ENCODE results near the gene FOXD1.
A peak's percentile ranks its signal among the peaks of the same experiment; 100 is the strongest.
"Not testable (repeated sequence)": the region's sequence is repeated elsewhere in the genome, so short reads cannot be mapped to it uniquely, and the experiment has no call there.

Gene FOXD1

GRCh38 chr5:73460133-73460532 is 11.6 kb upstream of the FOXD1 start:
- DNase-seq: no peak

- DNase-seq: no peak
Measured at GRCh38 chr5:73459366-73459765, 10.8 kb upstream of the FOXD1 start.

GRCh38 chr5:73456462-73456861 is 7.9 kb upstream of the FOXD1 start:
- not testable (repeated sequence) for DNase-seq

DNA sequence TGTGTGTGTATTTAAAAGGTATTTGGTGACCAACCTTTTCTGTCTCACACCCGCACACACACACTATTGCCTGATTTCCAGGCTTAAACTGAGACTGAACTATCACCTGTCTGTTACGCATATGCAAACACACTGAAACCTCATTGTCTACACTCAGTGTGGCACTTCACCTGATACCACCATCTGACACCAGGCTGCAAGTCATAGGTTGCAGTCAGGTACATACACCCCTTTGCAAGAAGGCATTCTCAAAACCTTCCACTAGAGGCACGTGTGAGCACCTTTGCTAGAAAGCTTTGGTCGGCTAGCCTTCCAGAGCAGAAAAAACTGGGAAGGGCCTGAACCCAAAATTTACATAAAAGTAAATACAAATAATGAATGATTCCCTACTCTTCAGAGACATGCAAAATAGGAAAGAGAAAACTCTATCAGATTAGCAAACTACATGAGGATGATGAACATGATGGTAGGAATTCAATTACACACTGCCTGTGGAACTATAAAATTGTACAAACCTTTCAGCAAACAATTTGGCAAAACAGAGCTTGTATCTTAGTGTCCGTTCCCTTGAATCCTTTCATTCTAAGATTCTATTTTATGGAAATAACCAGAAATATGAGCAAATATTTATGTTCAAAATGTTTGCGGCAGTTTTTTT is 5.9 kb upstream of the FOXD1 start:
- peak in 3 of 6 experiments; percentile 15 to 42 (median 26) for DNase-seq

GRCh38 chr5:73452215-73452614 is 3.6 kb upstream of the FOXD1 start:
- DNase-seq: no peak

- DNase-seq: peak; percentile 36 to 73 (median 48)
Measured at GRCh38 chr5:73451224-73452130, 2.9 kb upstream of the FOXD1 start.

DNA sequence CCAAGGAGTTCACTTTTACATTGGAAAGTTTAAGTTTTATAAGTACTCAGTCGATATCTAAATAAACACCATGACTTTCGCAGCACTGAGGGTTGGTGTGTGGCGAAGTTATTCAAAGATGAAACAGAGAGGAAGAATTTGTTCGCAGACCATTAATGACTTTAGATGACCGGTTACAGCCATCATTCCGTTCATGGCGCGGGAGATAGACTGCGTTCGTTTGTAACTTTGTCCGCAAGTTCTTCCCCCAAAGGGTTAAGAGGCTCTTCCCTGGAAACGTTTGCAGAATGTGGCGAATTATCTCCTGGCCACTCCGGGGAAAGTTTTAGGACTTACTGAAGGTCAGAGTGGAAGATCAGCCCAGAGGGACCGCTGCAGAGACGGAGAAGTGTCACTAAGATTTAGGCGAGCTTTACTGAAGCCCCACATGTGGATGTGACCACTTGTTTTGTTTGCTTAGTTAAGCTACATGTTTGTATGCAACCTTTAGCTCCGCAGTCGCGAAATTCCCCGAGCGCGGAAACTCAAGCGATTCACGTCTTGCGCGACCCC is 2.2 kb upstream of the FOXD1 start:
- peak in 2 of 6 experiments; percentile 41 to 46 for DNase-seq

- DNase-seq: no peak
Measured at GRCh38 chr5:73450137-73450536, 1.6 kb upstream of the FOXD1 start.

- peak; percentile 9 to 79 (median 38) for DNase-seq
Measured at GRCh38 chr5:73447530-73448462, 781 bp downstream of the FOXD1 start.

DNA sequence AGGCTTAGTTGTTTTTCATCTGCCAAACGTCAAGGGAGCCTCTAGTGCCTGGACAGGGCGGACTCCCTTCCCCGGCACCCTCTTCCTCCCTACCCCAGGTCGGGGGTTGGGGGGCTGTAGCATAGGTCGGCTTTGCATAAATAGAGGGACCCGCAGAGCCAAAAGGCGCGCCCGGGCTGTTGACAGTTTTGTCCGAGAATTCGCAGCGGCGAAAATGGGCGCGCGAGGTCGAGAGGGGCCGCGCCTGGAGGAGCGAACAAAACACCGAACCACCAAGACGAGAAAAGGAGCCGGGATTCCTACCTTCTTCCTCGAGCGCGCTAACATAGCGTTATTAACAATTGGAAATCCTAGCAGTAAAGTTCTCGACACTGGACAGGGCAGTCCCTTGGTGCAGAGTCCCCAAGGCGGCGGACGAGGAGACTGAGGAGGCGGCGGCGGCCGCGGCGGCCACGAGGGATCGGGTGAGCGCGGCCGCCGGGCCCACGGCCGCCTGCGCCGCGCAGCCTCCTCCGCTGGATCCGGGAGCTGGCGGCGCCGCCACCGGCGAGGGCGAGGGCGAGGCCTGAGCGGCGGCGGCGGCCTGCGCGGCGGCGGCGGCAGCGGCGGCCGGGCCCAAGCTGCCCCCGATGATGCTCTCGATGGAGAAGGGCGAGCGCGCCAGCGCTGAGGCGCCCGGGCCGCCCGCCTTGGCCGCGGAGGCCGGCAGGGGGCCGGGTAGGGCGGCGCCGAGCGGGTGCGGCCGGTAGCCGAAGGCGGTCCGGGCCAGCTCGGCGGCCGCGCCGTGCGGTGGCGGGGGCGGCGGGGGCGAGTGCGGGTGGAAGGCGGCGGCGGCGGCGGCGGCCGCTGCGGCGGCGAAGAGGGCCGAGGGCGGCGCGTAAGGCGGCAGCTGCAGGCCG is 1.7 kb downstream of the FOXD1 start:
- DNase-seq: peak in 2 of 6 experiments; percentile 5 to 20

GRCh38 chr5:73445665-73446630 is 2.6 kb downstream of the FOXD1 start:
- DNase-seq: no peak

DNA sequence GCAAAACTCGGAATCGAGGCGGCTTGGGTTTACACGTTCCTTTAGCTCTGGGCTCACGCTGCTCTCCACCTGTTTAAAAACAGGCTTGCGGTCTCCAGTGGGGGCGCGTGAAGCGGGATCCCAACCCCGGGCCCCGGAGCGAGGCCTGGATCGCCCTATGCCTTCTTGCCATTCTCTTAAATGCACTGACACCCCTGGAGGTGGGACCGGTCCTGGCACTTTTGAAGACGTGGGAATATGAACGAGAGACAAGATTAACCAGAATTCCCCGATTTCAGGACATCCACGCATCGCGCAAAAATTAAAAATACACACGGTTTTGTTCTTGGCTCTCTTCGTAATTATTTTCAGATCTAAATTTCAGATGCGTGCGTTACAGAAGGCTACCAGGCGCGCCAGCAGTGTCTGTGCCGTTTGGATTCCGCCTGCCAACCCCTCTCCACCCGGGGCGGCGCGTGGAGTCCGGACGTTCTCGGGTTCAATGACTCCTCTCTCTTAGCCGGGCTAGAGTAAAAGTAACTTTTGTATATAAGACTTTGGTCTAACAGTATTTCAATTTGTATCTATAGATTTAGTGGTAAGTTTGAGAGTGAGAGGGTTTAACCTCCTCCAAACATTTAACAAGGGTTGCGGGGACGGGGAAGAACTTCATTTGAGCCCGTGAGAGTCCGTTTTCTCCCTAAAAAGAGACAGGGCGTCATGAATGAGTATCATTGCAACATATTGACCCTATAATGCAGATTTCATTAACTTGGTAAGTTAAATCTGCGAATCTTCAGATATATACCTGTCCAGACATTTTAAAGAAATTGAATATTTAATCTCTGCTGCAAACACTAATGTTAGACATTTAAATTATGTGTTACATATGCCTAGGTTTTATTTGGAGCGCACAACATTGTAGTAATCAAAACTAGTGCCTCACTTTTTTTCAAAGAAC is 3.8 kb downstream of the FOXD1 start:
- DNase-seq: peak in 1 of 6 experiments; percentile 32

- DNase-seq: peak in 1 of 6 experiments; percentile 23
Measured at GRCh38 chr5:73443829-73444498, 4.6 kb downstream of the FOXD1 start.

- no peak for DNase-seq
Measured at GRCh38 chr5:73442996-73443627, 5.5 kb downstream of the FOXD1 start.

DNA sequence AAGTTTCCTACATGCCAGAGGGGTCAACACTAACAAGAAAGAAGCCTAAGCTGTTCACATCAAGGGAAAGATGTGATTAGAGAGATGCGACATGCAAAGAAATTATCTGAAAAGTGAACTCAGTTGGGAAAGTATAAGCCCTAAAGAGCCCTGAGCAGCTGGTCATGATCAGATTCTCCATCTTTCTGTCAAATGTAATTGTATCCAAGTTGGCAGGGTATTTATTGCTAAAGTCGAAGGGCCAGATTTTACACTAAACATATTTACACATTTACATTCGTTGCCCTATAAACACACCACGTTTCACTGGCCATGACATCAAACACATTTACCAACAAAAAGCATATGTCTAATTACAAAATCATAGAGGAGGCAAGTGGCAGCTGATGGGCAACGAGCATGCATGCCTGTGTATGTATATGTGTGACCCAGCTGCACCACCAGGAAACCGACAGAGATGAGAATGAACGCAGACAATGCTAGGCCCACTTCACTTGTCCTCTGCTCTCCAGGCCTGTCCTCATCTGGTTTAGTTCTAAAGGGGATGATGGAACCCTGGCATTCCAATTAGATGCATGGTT is 6.3 kb downstream of the FOXD1 start:
- no peak for DNase-seq

- DNase-seq: no peak
Measured at GRCh38 chr5:73441378-73441777, 7.2 kb downstream of the FOXD1 start.

DNA sequence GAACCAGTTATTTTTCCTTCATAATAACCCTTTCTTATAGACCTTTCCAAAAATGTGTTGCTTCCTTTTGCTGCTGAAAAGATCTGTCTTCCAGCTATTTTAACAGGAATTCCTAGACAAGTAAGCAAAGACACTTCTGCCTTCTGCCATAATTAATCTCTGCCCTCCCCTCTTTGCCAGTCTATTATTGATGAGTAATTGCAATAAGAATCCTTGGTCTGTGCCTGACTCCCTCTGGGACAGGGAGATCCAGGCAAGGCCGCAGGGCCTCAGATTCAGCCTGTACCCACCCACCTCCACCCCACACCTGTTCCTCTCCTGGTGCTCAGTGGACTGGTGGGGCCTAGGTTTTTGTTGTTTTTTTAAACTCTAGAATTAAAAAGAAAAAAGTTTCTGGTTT is 8.3 kb downstream of the FOXD1 start:
- DNase-seq: no peak

Data from stimulated activated naive CD4-positive, alpha-beta T cell (primary cell).